ENCODE measurements around the gene EPHX1. TPM values are rescaled to one million over a fixed set of nuclear protein-coding genes. Genes with fewer than 3 reads are reported as not detected.
A peak's percentile ranks its signal among the peaks of the same experiment; 100 is the strongest.

Gene EPHX1
- total RNA-seq, 3 donors from 2014 or later = 63.6 to 168 (median 67.3) TPM

GRCh38 chr1:225888289-225888897, 78.5 kb downstream of the EPHX1 start:
- no peak overlapping the region for H3K4me3 ChIP-seq
- no peaks in the 10 kb centered on the region for H3K4me1 ChIP-seq
- intact Hi-C loops (cut with DNase I; ENCODE audit: low total_unique reads) = no loop called here
- H3K27me3 ChIP-seq = no peaks in the 10 kb centered on the region
- TF ChIP-seq POLR2A (IDR thresholded peaks at IDR 0.05) (no peak), POLR2AphosphoS5 (IDR thresholded peaks at IDR 0.05) (no peak)
- TF ChIP-seq, protein P1, sequence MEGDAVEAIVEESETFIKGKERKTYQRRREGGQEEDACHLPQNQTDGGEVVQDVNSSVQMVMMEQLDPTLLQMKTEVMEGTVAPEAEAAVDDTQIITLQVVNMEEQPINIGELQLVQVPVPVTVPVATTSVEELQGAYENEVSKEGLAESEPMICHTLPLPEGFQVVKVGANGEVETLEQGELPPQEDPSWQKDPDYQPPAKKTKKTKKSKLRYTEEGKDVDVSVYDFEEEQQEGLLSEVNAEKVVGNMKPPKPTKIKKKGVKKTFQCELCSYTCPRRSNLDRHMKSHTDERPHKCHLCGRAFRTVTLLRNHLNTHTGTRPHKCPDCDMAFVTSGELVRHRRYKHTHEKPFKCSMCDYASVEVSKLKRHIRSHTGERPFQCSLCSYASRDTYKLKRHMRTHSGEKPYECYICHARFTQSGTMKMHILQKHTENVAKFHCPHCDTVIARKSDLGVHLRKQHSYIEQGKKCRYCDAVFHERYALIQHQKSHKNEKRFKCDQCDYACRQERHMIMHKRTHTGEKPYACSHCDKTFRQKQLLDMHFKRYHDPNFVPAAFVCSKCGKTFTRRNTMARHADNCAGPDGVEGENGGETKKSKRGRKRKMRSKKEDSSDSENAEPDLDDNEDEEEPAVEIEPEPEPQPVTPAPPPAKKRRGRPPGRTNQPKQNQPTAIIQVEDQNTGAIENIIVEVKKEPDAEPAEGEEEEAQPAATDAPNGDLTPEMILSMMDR (IDR thresholded peaks at IDR 0.05) = no peak
- H3K36me3 ChIP-seq = no peaks in the 10 kb centered on the region
- H3K27ac ChIP-seq = no peak overlapping the region
- H3K9me3 ChIP-seq = no peaks in the 10 kb centered on the region
- no peak for DNase-seq (ENCODE audit: low spot score in 2 of 2)

DNA sequence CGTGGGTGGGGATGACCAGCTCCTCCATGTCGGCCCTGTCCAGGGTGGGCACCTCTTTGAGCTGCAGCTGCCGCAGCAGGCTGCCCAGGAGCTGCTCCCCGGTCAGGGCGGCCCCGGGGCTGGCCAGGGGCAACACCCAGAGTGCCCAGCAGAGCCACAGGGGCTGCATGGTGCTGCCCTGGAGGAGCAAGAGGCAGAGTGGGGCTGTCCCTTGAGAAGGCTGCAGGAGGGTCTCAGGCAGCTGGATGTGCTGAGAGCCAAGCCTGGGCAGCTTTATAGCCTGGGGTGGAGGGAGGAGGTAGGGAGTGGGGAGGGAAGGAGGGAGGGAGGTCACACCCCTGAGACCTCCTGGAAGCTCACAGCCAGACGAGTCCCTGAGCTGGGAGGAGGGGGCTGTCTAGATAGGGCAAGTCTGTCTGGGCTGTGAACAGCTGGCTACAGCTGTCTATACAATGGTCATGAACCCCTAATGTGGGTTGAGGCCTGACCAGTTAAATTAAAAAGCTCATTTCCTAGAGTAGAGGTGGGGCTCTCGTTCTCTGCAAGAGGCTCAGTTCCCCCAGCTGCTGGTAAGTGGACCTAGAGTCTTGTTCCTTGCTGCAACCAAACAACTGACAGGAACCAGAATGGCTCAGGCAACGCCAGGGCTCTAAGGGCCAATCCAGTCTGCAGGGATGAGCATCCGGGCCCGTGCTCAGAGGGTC, 79.1 kb downstream of the EPHX1 start, which contains the start of gene LEFTY1:
LEFTY1 (minus strand) TSS at position 249 of the 704 bp plus-strand sequence; CDS start at position 169, 80 bp downstream.
- H3K36me3 ChIP-seq = no peaks in the 10 kb centered on the region
- intact Hi-C loops (cut with DNase I; ENCODE audit: low total_unique reads) = no loop called here
- TF ChIP-seq, protein P1 (IDR thresholded peaks at IDR 0.05) = no peak
- no peak for TF ChIP-seq POLR2A (IDR thresholded peaks at IDR 0.05)
- no peak for TF ChIP-seq POLR2AphosphoS5 (IDR thresholded peaks at IDR 0.05)

GRCh38 chr1:225889743-225890142, 79.8 kb downstream of the EPHX1 start:
- H3K27ac ChIP-seq = peak overlapping the region in 1 of 2 donors; percentile 88
- no peak for DNase-seq (ENCODE audit: low spot score in 2 of 2)
- no peaks in the 10 kb centered on the region for H3K27me3 ChIP-seq
- intact Hi-C loops (cut with DNase I; ENCODE audit: low total_unique reads) = no loop called here
- H3K4me3 ChIP-seq = no peak overlapping the region
- no peaks in the 10 kb centered on the region for H3K9me3 ChIP-seq
- no peaks in the 10 kb centered on the region for H3K4me1 ChIP-seq
- no peaks in the 10 kb centered on the region for H3K36me3 ChIP-seq
- no peak for TF ChIP-seq POLR2A (IDR thresholded peaks at IDR 0.05)
- no peak for TF ChIP-seq POLR2AphosphoS5 (IDR thresholded peaks at IDR 0.05)
- TF ChIP-seq, protein P1 (IDR thresholded peaks at IDR 0.05) = no peak

More for the DNA sequence above, 79.1 kb downstream of the EPHX1 start, which contains the start of gene LEFTY1:
- H3K27me3 ChIP-seq = no peaks in the 10 kb centered on the region
- H3K4me1 ChIP-seq = no peaks in the 10 kb centered on the region
- DNase-seq (ENCODE audit: low spot score in 2 of 2) = no peak
- peak within 1 kb of the TSS in 1 of 2 donors; percentile 88 for H3K27ac ChIP-seq
- H3K4me3 ChIP-seq = no peak within 1 kb of the TSS
- H3K9me3 ChIP-seq = no peaks in the 10 kb centered on the region

GRCh38 chr1:225890346-225891228, 80.7 kb downstream of the EPHX1 start:
- TF ChIP-seq, protein P1 (IDR thresholded peaks at IDR 0.05) = no peak
- no peak for TF ChIP-seq POLR2A (IDR thresholded peaks at IDR 0.05)
- no peak for TF ChIP-seq POLR2AphosphoS5 (IDR thresholded peaks at IDR 0.05)
- Histone ChIP-seq H3K4me1 (no peaks in the 10 kb centered on the region), H3K27me3 (no peaks in the 10 kb centered on the region), H3K27ac (peak overlapping the region; percentile 13 to 88), H3K9me3 (no peaks in the 10 kb centered on the region), H3K36me3 (no peaks in the 10 kb centered on the region), H3K4me3 (no peak overlapping the region)
- intact Hi-C loops (cut with DNase I; ENCODE audit: low total_unique reads) = no loop called here
- DNase-seq (ENCODE audit: low spot score in 2 of 2) = no peak

Measured in breast epithelium (tissue), 4 donors.